MCF 10A (cell line): ENCODE measurements around the gene TSPAN19. TPM values are rescaled to one million over a fixed set of nuclear protein-coding genes. Genes with fewer than 3 reads are reported as not detected.

Experiments
- BruUV-seq: library from RNA; stranded (reverse); fragments of 400-500 nt; replicated peaks from 2 replicates; lab custom pipeline; 2021; lab: Mats Ljungman, UMichigan
- CTCF ChIA-PET: fragments of 300-600 bp; sonication (Branson Sonifier 250); formaldehyde crosslinking; extraction: SDS; loops from one replicate; lab custom pipeline; 2021; ENCODE audit warnings: antibody characterized with exemption, inconsistent platforms; lab: Yijun Ruan, JAX
- POLR2A ChIA-PET: fragments of 300-600, 350-650 bp; sonication (Branson Sonifier 250); formaldehyde crosslinking; extraction: SDS; loops from one replicate; lab custom pipeline; 2020; ENCODE audit warnings: antibody characterized with exemption, inconsistent platforms; lab: Yijun Ruan, JAX
- DNase-seq: peaks from one replicate; pipeline ENCODE4 v3.0.0-alpha.2; 2018; ENCODE audit not compliant: unreplicated experiment
- H3K27ac Mint-ChIP-seq: one replicate; pipeline ENCODE4 v1.8.0; 2022; ENCODE audit warnings: mild to moderate bottlenecking, low read depth, mixed read lengths; ENCODE audit not compliant: unreplicated experiment
- H3K27me3 Mint-ChIP-seq: one replicate; pipeline ENCODE4 v1.8.0; 2022; ENCODE audit warnings: mixed read lengths; ENCODE audit not compliant: insufficient read depth, unreplicated experiment
- H3K36me3 Mint-ChIP-seq: one replicate; pipeline ENCODE4 v1.8.0; 2022; ENCODE audit warnings: mild to moderate bottlenecking, moderate library complexity, mixed read lengths; ENCODE audit not compliant: insufficient read depth, unreplicated experiment
- H3K4me1 Mint-ChIP-seq: one replicate; pipeline ENCODE4 v1.8.0; 2022; ENCODE audit warnings: mixed read lengths; ENCODE audit not compliant: insufficient read depth, unreplicated experiment
- H3K4me3 Mint-ChIP-seq: one replicate; pipeline ENCODE4 v1.8.0; 2022; ENCODE audit warnings: mild to moderate bottlenecking, moderate library complexity, mixed read lengths; ENCODE audit not compliant: unreplicated experiment
- H3K9me3 Mint-ChIP-seq: one replicate; pipeline ENCODE4 v1.8.0; 2022; ENCODE audit warnings: mixed read lengths; ENCODE audit not compliant: unreplicated experiment
- CTCF ChIP-seq: fragments of 200-600 bp; IDR thresholded peaks from one replicate; pipeline ENCODE4 v1.8.0; 2022; ENCODE audit warnings: antibody characterized with exemption, mild to moderate bottlenecking; ENCODE audit not compliant: unreplicated experiment
- intact Hi-C: fragments of 100-400 bp; cut with micrococcal nuclease; formaldehyde crosslinking; loops from 2 replicates; pipeline ENCODE4 v1.14.1; 2022
- total RNA-seq: library from RNA; stranded (reverse); gene quantifications from 2 replicates; pipeline ENCODE4 v1.2.3, GENCODE V29; 2022

Gene TSPAN19
- total RNA-seq, 1 experiment from 2014 or later, result 0.63 TPM

GRCh38 chr12:85000729-85001128 lies 35.3 kb downstream of the TSPAN19 start:
- no peak for TF ChIP-seq CTCF
- no peaks in the 10 kb centered on the region for H3K36me3 Mint-ChIP-seq
- CTCF ChIA-PET, result interaction anchor here (0.6 kb wide), 1 partner anchor 50 kb away, joined by 3 read pairs; no protein-coding TSS in a partner anchor
- H3K27ac Mint-ChIP-seq, result no peak overlapping the region
- DNase-seq, result no peak
- H3K4me3 Mint-ChIP-seq, result no peak overlapping the region
- BruUV-seq, result no TSS peak
- no peaks in the 10 kb centered on the region for H3K9me3 Mint-ChIP-seq
- POLR2A ChIA-PET, result no interaction called here
- H3K27me3 Mint-ChIP-seq, result no peaks in the 10 kb centered on the region
- H3K4me1 Mint-ChIP-seq, result peaks cover 7% of the 10 kb centered on the region
- intact Hi-C loops, result no loop called here

GRCh38 chr12:84998341-84998740 lies 37.7 kb downstream of the TSPAN19 start:
- Mint-ChIP-seq H3K4me1 (peaks cover 18% of the 10 kb centered on the region), H3K9me3 (peaks cover 8% of the 10 kb centered on the region), H3K27ac (no peak overlapping the region), H3K27me3 (no peaks in the 10 kb centered on the region), H3K4me3 (no peak overlapping the region), H3K36me3 (no peaks in the 10 kb centered on the region)
- ChIA-PET POLR2A (no interaction called here), CTCF (interaction anchor here (1.5 kb wide), 1 partner anchor 13 kb away, joined by 3 read pairs; no protein-coding TSS in a partner anchor)
- BruUV-seq, result no TSS peak
- intact Hi-C loops, result no loop called here
- no peak for DNase-seq
- no peak for TF ChIP-seq CTCF

GRCh38 chr12:84996759-84997158 lies 39.3 kb downstream of the TSPAN19 start:
- Mint-ChIP-seq H3K36me3 (no peaks in the 10 kb centered on the region), H3K27ac (no peak overlapping the region), H3K27me3 (no peaks in the 10 kb centered on the region), H3K9me3 (peaks cover 8% of the 10 kb centered on the region), H3K4me1 (peaks cover 18% of the 10 kb centered on the region), H3K4me3 (no peak overlapping the region)
- DNase-seq, result no peak
- BruUV-seq, result no TSS peak
- TF ChIP-seq CTCF, result no peak
- ChIA-PET CTCF (interaction anchor here (0.6 to 2.6 kb wide), 2 partner anchors 10 to 32 kb away, joined by 6 to 12 read pairs; no protein-coding TSS in a partner anchor), POLR2A (interaction anchor here (0.6 kb wide), 1 partner anchor 19 kb away, joined by 3 read pairs; no protein-coding TSS in a partner anchor)
- intact Hi-C loops, result no loop called here

GRCh38 chr12:84995641-84996040 lies 40.4 kb downstream of the TSPAN19 start:
- BruUV-seq, result no TSS peak
- peaks cover 18% of the 10 kb centered on the region for H3K4me1 Mint-ChIP-seq
- peak overlapping the region; percentile 1 for H3K27ac Mint-ChIP-seq
- H3K4me3 Mint-ChIP-seq, result no peak overlapping the region
- TF ChIP-seq CTCF, result no peak
- CTCF ChIA-PET, result interaction anchor here (2.6 kb wide), 1 partner anchor 33 kb away, joined by 12 read pairs; no protein-coding TSS in a partner anchor
- DNase-seq, result peak; percentile 30
- intact Hi-C loops, result no loop called here
- peaks cover 8% of the 10 kb centered on the region for H3K9me3 Mint-ChIP-seq
- POLR2A ChIA-PET, result no interaction called here
- H3K27me3 Mint-ChIP-seq, result no peaks in the 10 kb centered on the region
- H3K36me3 Mint-ChIP-seq, result no peaks in the 10 kb centered on the region
